Measurements from ENCODE around the gene KRT86.

DNA sequence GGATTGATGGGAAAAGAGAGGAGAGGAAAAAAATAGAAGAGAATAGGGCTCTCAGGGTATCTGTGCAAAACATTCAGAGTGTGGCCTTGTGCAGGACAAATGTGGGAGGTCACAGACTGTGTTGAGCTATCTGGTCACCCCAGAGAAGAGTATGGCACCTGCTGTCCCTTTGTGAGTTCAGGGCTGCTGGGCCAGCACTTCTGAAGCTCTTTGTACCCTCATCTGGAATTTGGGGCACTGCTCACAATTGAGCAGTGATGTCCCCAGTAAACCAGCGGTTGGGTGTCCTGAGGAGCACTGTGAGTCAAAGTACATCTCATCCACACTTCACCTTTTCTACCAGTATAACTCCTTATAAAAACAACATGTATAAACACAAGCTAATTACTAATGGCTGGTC, 19.5 kb downstream of the KRT86 start:
- TF ChIP-seq, protein P1, sequence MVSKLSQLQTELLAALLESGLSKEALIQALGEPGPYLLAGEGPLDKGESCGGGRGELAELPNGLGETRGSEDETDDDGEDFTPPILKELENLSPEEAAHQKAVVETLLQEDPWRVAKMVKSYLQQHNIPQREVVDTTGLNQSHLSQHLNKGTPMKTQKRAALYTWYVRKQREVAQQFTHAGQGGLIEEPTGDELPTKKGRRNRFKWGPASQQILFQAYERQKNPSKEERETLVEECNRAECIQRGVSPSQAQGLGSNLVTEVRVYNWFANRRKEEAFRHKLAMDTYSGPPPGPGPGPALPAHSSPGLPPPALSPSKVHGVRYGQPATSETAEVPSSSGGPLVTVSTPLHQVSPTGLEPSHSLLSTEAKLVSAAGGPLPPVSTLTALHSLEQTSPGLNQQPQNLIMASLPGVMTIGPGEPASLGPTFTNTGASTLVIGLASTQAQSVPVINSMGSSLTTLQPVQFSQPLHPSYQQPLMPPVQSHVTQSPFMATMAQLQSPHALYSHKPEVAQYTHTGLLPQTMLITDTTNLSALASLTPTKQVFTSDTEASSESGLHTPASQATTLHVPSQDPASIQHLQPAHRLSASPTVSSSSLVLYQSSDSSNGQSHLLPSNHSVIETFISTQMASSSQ (IDR thresholded peaks at IDR 0.05; ENCODE audit: low read depth) = no peak
- TF ChIP-seq, protein P1 (CRISPR knock-in tag; IDR thresholded peaks at IDR 0.05; ENCODE audit: borderline replicate concordance) = no peak
- TF ChIP-seq ZFP1 (CRISPR knock-in tag; IDR thresholded peaks at IDR 0.05) = no peak
- TF ChIP-seq TAF1 (CRISPR knock-in tag; IDR thresholded peaks at IDR 0.05) = no peak
- TF ChIP-seq ZBTB33 (CRISPR knock-in tag; IDR thresholded peaks at IDR 0.05) = no peak
- TF ChIP-seq ZNF274 (CRISPR knock-in tag; IDR thresholded peaks at IDR 0.05) = no peak
- no peak for TF ChIP-seq BRCA1 (CRISPR knock-in tag; IDR thresholded peaks at IDR 0.05)
- TF ChIP-seq CTCF (CRISPR knock-in tag; IDR thresholded peaks at IDR 0.05) = no peak
- no peak for TF ChIP-seq ZNF446 (CRISPR knock-in tag; IDR thresholded peaks at IDR 0.05)
- no peak for TF ChIP-seq ZSCAN20 (CRISPR knock-in tag; IDR thresholded peaks at IDR 0.05; ENCODE audit: borderline replicate concordance)

Measured in HepG2 (cell line).